Measurements from ENCODE around the gene MEI4.

The MEI4 gene

GRCh38 chr6:77910826-77911225, 258.0 kb downstream of the MEI4 start:
- Mint-ChIP-seq H3K4me3 (no peak overlapping the region), H3K36me3 (no peaks in the 10 kb centered on the region), H3K9me3 (peaks cover 8% of the 10 kb centered on the region), H3K27ac (no peak overlapping the region), H3K4me1 (no peaks in the 10 kb centered on the region), H3K27me3 (no peaks in the 10 kb centered on the region)
- no peak for ATAC-seq

DNA sequence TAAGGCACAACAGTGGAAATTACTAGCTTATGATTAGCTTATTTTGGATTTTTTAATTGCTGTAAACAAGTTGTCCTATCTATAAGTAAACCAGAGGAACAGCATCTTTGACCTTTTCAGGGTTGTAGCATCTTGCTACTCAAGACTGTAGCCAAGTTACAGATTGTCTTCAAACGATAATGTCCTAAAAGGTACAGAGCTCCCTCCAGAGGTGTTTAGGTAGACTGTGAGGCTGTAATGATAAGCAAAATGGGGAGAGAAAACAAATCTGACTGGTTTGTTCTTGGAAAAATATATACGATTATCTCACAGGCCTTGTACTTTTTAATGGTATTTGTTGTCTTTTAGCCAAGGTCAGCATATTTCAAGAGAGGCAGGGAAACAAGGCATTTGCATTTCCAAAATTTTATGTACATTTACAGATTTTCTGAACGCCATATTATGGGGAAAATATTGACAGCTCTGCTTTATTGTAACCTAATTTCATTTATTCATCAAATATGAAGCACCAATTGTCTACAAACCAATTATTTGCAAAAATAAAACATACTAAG, 273.4 kb downstream of the MEI4 start:
- Mint-ChIP-seq H3K4me3 (no peak overlapping the region), H3K9me3 (no peaks in the 10 kb centered on the region), H3K4me1 (no peaks in the 10 kb centered on the region), H3K36me3 (no peaks in the 10 kb centered on the region), H3K27ac (no peak overlapping the region), H3K27me3 (no peaks in the 10 kb centered on the region)
- ATAC-seq = no peak

DNA sequence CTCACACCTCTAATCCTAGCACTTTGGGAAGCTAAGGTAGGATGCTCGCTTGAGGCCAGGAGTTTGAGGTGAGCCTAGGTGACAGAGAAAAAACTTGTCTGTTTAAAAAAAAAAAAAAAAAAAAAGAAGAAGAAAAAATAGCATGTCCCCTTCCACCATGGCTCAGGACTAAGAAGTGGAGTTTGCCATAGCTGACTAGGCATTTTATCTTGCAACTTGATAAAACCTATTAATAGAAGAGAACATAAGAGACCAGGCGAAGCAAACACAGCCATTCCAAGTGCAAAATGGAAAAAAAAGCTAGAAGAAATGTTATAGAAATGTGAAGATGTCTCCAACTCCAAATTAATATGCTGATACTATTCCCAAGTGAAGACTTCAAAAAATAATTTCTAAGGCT, 277.5 kb downstream of the MEI4 start:
- no peaks in the 10 kb centered on the region for H3K4me1 Mint-ChIP-seq
- no peaks in the 10 kb centered on the region for H3K36me3 Mint-ChIP-seq
- no peaks in the 10 kb centered on the region for H3K9me3 Mint-ChIP-seq
- no peak for ATAC-seq
- H3K27me3 Mint-ChIP-seq = no peaks in the 10 kb centered on the region
- no peak overlapping the region for H3K27ac Mint-ChIP-seq
- no peak overlapping the region for H3K4me3 Mint-ChIP-seq

- H3K4me1 Mint-ChIP-seq = no peaks in the 10 kb centered on the region
- H3K4me3 Mint-ChIP-seq = no peak overlapping the region
- no peak for ATAC-seq
- no peak overlapping the region for H3K27ac Mint-ChIP-seq
- H3K36me3 Mint-ChIP-seq = no peaks in the 10 kb centered on the region
- no peaks in the 10 kb centered on the region for H3K27me3 Mint-ChIP-seq
- no peaks in the 10 kb centered on the region for H3K9me3 Mint-ChIP-seq
These were observed 278.1 kb downstream of the MEI4 start for GRCh38 chr6:77930952-77931351.

- no peaks in the 10 kb centered on the region for H3K27me3 Mint-ChIP-seq
- H3K36me3 Mint-ChIP-seq = no peaks in the 10 kb centered on the region
- peaks cover 21% of the 10 kb centered on the region for H3K9me3 Mint-ChIP-seq
- no peak overlapping the region for H3K4me3 Mint-ChIP-seq
- no peak for ATAC-seq
- H3K27ac Mint-ChIP-seq = no peak overlapping the region
- H3K4me1 Mint-ChIP-seq = no peaks in the 10 kb centered on the region
These were observed 309.2 kb downstream of the MEI4 start for GRCh38 chr6:77962070-77962469.

- ATAC-seq = no peak
- H3K27ac Mint-ChIP-seq = no peak overlapping the region
- no peaks in the 10 kb centered on the region for H3K27me3 Mint-ChIP-seq
- no peaks in the 10 kb centered on the region for H3K4me1 Mint-ChIP-seq
- H3K36me3 Mint-ChIP-seq = no peaks in the 10 kb centered on the region
- H3K4me3 Mint-ChIP-seq = no peak overlapping the region
- H3K9me3 Mint-ChIP-seq = peaks cover 13% of the 10 kb centered on the region
These were observed 312.6 kb downstream of the MEI4 start for GRCh38 chr6:77965449-77965848.

GRCh38 chr6:77972334-77972733, 319.5 kb downstream of the MEI4 start:
- Mint-ChIP-seq H3K27me3 (no peaks in the 10 kb centered on the region), H3K36me3 (no peaks in the 10 kb centered on the region), H3K27ac (no peak overlapping the region), H3K4me3 (no peak overlapping the region), H3K9me3 (no peaks in the 10 kb centered on the region), H3K4me1 (no peaks in the 10 kb centered on the region)
- ATAC-seq = no peak
